PFSK-1 (cell line): ENCODE data around the gene WDR33.

Experiments
- FOXP2 ChIP-seq: optimal IDR thresholded peaks from 2 replicates; pipeline ENCODE3; 2011; ENCODE audit warnings: borderline replicate concordance, control low read depth, inconsistent platforms; ENCODE audit not compliant: insufficient read depth; ENCODE audit errors: extremely low read length, extremely low read depth
- POLR2AphosphoS5 ChIP-seq: IDR thresholded peaks from 2 replicates; pipeline ENCODE4 v1.6.1; 2012; ENCODE audit warnings: low read depth, mild to moderate bottlenecking, control low read depth, low read length, moderate library complexity
- TAF1 ChIP-seq: IDR thresholded peaks from 2 replicates; pipeline ENCODE4 v1.6.1; 2012; ENCODE audit warnings: low read length, control low read depth, borderline replicate concordance; ENCODE audit not compliant: insufficient read depth
- TF ChIP-seq, protein P1 (sequence below), 2 experiments: IDR thresholded peaks; 2 replicates each; pipeline versions ENCODE4 v1.6.1 to v1.8.0; 2011 to 2012; ENCODE audit warnings: low read depth in 2 of 2, low read length in 2 of 2, control low read depth in 1 of 2, inconsistent platforms in 1 of 2, mild to moderate bottlenecking in 1 of 2, moderate library complexity in 1 of 2; ENCODE audit not compliant: insufficient read depth in 1 of 2

DNA sequence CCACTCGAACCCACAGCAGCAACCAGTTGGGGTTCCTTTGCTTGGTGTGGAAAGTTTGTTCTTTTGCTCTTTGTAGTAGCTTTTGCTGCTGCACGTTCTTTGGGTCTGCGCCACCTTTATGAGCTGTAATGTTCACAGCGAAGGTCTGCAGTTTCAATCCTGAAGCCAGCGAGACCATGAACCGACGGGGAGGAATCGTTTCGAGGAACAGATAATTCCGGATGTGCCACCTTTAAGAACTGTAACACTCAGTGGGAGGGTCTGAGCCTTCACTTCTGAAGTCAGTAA, 150.7 kb downstream of the WDR33 start:
- TF ChIP-seq POLR2AphosphoS5 (no peak), FOXP2 (no peak), TAF1 (no peak)
- TF ChIP-seq, protein P1, sequence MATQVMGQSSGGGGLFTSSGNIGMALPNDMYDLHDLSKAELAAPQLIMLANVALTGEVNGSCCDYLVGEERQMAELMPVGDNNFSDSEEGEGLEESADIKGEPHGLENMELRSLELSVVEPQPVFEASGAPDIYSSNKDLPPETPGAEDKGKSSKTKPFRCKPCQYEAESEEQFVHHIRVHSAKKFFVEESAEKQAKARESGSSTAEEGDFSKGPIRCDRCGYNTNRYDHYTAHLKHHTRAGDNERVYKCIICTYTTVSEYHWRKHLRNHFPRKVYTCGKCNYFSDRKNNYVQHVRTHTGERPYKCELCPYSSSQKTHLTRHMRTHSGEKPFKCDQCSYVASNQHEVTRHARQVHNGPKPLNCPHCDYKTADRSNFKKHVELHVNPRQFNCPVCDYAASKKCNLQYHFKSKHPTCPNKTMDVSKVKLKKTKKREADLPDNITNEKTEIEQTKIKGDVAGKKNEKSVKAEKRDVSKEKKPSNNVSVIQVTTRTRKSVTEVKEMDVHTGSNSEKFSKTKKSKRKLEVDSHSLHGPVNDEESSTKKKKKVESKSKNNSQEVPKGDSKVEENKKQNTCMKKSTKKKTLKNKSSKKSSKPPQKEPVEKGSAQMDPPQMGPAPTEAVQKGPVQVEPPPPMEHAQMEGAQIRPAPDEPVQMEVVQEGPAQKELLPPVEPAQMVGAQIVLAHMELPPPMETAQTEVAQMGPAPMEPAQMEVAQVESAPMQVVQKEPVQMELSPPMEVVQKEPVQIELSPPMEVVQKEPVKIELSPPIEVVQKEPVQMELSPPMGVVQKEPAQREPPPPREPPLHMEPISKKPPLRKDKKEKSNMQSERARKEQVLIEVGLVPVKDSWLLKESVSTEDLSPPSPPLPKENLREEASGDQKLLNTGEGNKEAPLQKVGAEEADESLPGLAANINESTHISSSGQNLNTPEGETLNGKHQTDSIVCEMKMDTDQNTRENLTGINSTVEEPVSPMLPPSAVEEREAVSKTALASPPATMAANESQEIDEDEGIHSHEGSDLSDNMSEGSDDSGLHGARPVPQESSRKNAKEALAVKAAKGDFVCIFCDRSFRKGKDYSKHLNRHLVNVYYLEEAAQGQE (IDR thresholded peaks at IDR 0.05; ENCODE audit: insufficient read depth in 1 of 2, low read depth in 2 of 2, low read length in 2 of 2): no peak
